Measurements from ENCODE around the gene CCDC97. TPM values are rescaled to one million over a fixed set of nuclear protein-coding genes. Genes with fewer than 3 reads are reported as not detected.

The CCDC97 gene
- total RNA-seq, 1 donor from 2014 or later, result 40.5 TPM

- no peaks in the 10 kb centered on the region for H3K27me3 Mint-ChIP-seq (ENCODE audit: low read depth)
- no peak for DNase-seq (ENCODE audit: low spot score in 2 of 2, unreplicated experiment in 2 of 2)
- H3K9me3 Mint-ChIP-seq, result no peaks in the 10 kb centered on the region
- H3K36me3 Mint-ChIP-seq, result peaks cover 26% of the 10 kb centered on the region
- no peak overlapping the region for H3K27ac Mint-ChIP-seq
- H3K4me1 Mint-ChIP-seq, result peaks cover 17% of the 10 kb centered on the region
- H3K4me3 Mint-ChIP-seq, result no peak overlapping the region
- no peak for TF ChIP-seq CTCF (IDR thresholded peaks at IDR 0.05; ENCODE audit: unreplicated experiment)
These were observed 3.8 kb upstream of the CCDC97 start for GRCh38 chr19:41305927-41306793.

GRCh38 chr19:41307090-41307875 lies 2.7 kb upstream of the CCDC97 start:
- TF ChIP-seq CTCF (IDR thresholded peaks at IDR 0.05; ENCODE audit: unreplicated experiment), result no peak
- H3K27me3 Mint-ChIP-seq (ENCODE audit: low read depth), result no peaks in the 10 kb centered on the region
- peaks cover 27% of the 10 kb centered on the region for H3K4me1 Mint-ChIP-seq
- no peak overlapping the region for H3K4me3 Mint-ChIP-seq
- no peak for DNase-seq (ENCODE audit: low spot score in 2 of 2, unreplicated experiment in 2 of 2)
- H3K36me3 Mint-ChIP-seq, result peaks cover 19% of the 10 kb centered on the region
- H3K27ac Mint-ChIP-seq, result peak overlapping the region; percentile 75
- no peaks in the 10 kb centered on the region for H3K9me3 Mint-ChIP-seq

- Mint-ChIP-seq H3K36me3 (peaks cover 16% of the 10 kb centered on the region), H3K27me3 (ENCODE audit: low read depth) (no peaks in the 10 kb centered on the region), H3K27ac (peak overlapping the region; percentile 99), H3K4me3 (no peak overlapping the region), H3K9me3 (no peaks in the 10 kb centered on the region), H3K4me1 (peaks cover 28% of the 10 kb centered on the region)
- TF ChIP-seq CTCF (IDR thresholded peaks at IDR 0.05; ENCODE audit: unreplicated experiment), result no peak
- DNase-seq (ENCODE audit: low spot score in 2 of 2, unreplicated experiment in 2 of 2), result no peak
These were observed 2.0 kb upstream of the CCDC97 start for GRCh38 chr19:41307954-41308449.

GRCh38 chr19:41308450-41309179 lies 1.4 kb upstream of the CCDC97 start:
- peak overlapping the region; percentile 93 for H3K4me3 Mint-ChIP-seq
- DNase-seq (ENCODE audit: low spot score in 2 of 2, unreplicated experiment in 2 of 2), result peak; percentile 87 to 98
- TF ChIP-seq CTCF (IDR thresholded peaks at IDR 0.05; ENCODE audit: unreplicated experiment), result peak; percentile 96
- H3K27ac Mint-ChIP-seq, result peak overlapping the region; percentile 99
- H3K27me3 Mint-ChIP-seq (ENCODE audit: low read depth), result no peaks in the 10 kb centered on the region
- no peaks in the 10 kb centered on the region for H3K9me3 Mint-ChIP-seq
- H3K36me3 Mint-ChIP-seq, result peaks cover 20% of the 10 kb centered on the region
- H3K4me1 Mint-ChIP-seq, result peaks cover 32% of the 10 kb centered on the region

Data from mesothelial cell of epicardium (in vitro differentiated cells).